Stimulated activated CD8-positive, alpha-beta memory T cell treated with anti-CD3 and anti-CD28 coated beads, Interleukin-15, amount 100 ng/mL, for 4 hours (primary cell): Measurements from ENCODE around the gene FIGNL1.

Experiments used
- DNase-seq, 2 donors: peaks; one replicate each; pipeline ENCODE4 v3.0.0-alpha.2; 2020; ENCODE audit warnings: low read depth in 2 of 2

FIGNL1 gene, protein sequence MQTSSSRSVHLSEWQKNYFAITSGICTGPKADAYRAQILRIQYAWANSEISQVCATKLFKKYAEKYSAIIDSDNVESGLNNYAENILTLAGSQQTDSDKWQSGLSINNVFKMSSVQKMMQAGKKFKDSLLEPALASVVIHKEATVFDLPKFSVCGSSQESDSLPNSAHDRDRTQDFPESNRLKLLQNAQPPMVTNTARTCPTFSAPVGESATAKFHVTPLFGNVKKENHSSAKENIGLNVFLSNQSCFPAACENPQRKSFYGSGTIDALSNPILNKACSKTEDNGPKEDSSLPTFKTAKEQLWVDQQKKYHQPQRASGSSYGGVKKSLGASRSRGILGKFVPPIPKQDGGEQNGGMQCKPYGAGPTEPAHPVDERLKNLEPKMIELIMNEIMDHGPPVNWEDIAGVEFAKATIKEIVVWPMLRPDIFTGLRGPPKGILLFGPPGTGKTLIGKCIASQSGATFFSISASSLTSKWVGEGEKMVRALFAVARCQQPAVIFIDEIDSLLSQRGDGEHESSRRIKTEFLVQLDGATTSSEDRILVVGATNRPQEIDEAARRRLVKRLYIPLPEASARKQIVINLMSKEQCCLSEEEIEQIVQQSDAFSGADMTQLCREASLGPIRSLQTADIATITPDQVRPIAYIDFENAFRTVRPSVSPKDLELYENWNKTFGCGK

DNA sequence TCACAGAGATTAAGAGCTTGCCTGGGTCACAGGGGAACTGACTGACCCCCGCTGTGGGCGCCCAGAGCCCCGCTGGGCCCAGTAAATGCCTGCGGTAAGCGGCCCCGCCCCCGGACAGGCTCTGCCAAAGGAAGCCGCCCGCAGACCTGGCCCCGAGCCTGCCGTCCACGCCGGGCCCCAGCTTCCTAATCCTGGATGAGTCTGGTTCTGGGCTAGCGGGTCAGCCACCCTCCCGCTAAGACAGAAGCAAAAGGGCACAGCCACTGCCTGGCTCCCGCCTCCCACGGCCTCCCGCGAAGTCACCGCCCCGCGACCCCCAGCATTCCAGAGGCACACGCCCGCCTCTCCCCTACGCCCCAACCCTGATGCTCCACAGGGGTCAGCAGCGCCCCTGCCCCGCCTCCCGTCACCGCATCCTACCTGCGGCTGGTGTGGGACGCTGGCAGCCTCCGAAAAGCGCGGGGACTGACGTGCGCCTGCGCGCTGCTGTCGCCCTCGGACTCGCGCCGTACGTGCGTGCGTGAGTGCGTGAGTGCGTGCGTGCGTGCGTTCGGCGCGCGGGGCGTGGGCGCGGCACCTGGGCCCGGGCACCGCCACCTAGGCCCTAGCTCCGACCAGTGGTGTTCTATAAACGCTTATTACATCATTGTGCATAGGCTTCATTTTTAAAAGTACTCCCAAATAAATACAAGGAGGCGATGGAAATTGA is at the start of gene FIGNL1:
TSS of gene FIGNL1 (minus strand) at position 470 of the 709 bp plus-strand sequence. CDS start 3,063 bp downstream, outside the sequence.
- DNase-seq: peak; percentile 66 to 77

DNA sequence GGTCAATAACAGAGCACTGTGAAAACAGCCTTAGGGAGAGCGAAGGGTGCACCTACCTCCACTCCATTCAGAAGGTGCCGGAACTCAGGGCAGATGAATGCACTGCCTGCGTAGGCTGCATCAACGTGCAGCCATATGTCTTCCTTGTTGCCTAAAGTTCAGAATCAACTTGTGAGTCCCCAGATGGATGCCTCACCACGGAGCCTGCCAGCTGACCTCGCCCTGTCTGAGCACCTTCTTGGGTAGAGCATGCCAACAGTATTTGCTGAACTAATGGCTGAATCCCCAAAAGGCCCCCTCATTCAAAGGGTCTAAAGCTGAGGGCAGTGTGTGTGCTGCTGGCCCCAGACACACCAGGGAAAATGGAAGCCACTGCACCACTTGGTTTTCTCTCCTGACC is 48.9 kb upstream of the FIGNL1 start:
- DNase-seq: no peak

DNA sequence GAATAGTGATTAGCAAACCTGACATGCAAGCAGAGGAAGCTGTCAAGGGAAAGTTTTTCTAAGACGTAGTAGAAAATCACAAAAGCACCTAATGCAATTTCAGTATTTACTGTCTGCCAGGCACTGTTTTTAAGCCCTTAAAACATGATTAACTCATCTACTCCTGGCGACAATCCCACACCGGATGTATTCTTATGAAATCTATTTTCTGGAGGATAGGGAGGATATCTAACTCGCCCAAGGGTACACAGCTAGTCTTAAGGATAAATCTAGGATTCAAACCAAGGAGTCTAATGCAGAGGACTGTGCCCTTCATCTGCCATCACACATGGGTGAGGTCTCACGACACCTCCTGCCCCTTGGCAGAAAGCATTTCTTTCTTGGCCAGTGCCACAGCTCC is 47.8 kb upstream of the FIGNL1 start:
- no peak for DNase-seq

DNA sequence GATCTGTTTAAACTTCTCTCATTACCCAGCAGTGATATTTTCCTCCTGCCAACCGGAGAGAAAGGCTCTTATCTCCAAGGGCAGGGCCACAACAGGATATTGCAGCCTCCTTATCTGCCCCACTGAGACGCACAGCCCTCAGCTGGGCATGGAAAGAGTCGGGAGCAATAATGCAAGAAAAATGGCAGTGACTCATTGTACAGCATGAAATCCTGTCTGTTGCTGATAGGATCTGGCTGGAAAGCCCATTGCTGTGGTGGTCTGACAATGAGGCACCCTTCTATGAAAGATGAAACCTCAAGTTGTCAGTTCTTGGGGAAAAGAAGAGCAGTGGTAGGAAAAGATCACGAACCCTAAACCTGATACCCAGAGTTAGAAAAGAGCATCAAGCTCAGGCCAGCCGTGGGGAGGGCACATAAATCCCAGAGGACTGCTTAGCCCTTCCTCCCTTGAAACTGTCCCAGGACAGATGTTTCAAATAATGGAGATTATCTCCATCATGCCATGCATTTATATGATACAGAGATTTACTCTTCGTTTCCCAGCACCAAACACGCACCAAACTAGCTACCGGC is 47.0 kb upstream of the FIGNL1 start:
- DNase-seq: no peak

DNA sequence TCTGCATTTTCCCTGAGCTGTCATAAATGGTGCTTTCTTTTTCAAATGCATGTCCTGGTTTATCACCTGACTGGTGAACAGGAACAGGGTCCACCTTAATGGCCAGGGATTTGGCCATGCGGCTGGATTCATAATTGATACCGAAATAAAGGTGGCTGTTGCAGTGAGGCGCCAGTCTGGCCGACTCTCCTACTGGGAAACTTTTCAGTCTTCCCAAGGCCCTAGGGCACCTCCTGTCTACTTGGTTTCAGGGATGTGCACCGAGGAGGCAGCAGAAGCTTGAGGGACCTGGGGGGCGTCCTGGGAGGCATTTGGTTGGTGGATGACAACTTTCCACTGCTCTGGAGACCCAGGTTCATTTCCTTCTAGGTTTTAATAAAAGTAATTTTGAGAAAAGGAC is 46.4 kb upstream of the FIGNL1 start:
- no peak for DNase-seq

DNA sequence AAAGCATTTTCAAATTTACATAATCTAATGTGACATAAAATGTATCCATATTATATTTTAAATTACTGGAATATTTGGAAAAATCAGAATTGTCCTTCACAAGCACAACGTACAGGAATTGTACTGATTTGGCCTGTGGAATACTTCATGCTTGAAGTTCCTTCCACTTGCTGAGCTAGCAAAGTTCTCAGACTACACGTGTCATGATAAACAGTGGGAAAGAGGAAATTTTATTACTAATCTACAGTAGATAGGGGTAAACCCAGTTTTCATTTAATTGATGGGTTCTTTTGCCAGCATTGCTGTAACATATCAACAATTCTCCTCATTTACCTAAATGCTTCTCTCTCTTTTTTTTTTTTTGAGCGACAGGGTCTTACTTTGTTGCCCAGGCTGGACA is 45.6 kb upstream of the FIGNL1 start:
- no peak for DNase-seq

DNA sequence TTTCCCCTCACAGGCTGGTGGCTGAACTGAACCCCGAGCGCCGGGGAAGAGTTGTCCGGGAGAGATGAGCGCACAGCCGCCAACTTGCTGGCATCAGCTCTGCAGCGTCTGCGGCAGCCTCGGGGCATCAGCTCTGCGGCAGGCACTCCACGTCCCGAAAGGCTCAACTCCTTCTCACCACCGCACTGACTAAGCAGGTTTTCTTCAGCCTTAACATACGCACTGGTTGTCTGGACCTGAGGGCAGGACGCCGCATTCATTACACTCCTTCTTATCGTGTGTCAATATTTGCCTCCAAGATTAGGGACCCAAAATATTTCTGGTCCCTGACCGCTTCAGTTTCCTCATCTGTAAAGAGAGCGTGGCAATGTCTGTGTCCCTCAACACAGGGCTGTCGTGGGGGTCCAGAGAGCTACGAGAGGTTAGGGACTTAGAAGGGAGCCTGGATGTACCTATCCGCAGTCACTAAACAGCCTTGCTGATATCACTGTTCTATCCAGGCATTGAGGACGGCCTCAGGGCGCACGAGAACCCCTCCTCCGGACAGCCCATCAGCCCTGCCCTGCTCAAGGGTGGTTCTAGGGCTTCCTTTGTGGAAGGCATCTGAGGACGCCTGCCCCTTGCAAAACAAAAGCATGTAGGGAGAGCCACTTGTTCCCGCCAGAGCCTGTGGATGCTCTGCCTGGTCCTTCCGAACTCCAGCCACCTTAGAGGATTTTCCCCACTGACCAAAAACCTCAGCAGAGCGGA is 42.8 kb upstream of the FIGNL1 start:
- DNase-seq: no peak

DNA sequence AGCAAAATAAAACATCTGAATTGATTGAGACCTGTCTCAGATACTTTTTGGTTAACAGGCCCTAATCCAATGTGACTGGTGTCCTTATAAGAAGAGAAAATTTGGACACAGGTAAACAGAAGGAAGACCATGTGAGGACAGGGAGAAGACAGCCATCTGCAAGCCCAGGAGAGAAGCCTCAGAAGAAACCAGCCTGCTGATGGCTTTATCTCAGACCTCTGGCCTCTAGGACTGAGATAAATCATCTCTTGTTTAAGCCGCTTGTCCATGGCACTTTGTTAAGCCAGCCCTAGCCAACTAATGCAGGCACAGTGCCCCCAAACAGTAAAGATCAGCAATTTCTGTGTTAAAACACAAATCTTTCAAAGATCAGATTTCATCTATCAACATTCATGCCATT is 41.8 kb upstream of the FIGNL1 start:
- DNase-seq: no peak

DNA sequence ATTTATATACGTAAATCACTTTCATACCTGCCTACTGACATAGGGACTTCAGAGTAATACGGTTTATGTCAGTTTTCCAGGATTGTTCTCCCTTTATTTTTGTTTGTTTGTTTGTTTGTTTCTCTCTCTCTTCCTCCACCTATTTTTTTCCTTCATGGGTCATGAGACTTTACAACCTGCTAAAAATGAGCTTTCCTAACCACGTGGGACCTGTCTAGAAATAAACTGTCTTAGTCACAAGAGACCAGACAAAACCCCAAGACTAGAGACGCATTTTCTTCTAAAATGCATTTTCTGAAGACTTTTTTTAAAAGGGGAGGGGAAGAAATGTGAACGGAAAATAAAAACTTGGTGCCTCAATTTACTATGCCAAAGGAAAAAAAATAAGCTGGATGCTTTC is 41.1 kb upstream of the FIGNL1 start:
- DNase-seq: no peak

DNA sequence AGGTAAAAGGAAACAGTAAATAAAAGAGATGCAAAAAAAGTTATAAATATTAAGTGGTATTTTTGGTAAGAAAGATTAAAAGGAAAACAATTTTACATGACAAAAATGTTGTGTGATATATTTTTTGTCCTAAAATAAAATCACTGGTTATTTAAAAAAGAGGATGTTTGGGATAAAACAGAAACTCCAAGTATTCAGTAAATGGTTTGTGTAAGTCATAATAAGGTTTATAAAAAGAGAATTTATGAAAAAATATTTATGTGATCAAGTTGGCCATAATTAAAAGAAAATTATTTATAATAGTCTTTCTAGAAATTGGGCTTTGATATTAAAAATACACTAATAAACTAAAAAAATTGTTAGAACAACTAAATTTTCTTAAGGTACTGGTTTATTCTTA is 38.2 kb upstream of the FIGNL1 start:
- DNase-seq: no peak

DNA sequence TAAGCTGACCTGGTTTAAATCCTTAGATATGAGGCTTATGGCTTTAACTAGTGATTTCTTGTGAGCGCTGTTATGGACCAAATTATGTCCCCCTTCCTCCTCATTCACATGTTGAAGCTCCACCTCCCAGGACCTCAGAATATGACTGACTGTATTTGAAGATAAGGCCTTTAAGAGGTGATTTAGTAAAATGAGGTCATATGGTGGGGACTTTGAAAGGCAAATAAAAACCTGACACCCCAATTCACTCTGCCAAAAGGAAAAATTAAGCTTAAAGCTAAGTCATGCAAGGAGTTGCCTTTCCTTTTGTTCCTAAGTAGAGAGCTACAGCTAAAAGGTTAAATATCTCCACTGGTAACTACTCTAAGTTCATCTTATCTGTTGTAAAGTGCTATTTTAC is 36.4 kb upstream of the FIGNL1 start:
- DNase-seq: no peak

DNA sequence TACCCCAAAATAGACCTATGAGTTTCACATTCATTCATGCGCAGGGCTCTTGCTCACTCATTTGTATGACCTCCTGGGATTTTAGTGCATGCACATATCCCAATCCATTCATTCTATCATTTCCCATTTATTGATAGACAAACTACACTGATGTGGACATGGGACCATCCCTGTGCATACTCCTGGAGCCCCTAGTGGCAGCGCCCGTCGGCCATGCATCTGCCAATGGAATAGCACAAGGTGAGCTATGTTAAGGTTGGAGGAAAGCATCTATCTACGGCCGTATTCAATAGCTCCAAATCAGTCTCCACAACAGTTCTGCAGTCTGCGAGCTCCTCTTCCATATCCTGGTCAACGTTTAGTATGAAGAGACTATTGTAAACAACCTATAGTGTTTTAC is 31.7 kb upstream of the FIGNL1 start:
- DNase-seq: no peak

DNA sequence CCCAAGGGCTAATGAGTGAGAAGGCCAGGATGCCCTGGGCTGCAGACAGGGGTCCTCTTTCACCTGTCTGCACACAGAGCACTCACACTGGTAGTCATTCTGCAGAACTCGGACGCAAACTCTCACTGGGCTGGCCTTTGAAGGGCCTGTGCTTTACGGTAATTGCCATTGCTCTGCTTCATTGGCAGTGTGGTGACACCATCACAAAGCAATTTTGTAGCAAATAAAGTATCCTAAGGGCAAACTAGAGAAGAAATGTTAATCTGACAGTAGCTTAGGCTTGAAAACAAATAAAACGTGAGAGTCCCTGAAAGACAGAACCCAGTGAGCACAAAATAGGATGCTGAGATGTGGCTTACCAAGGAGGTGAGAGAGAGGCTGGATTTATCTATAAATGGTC is 30.6 kb upstream of the FIGNL1 start:
- DNase-seq: no peak

DNA sequence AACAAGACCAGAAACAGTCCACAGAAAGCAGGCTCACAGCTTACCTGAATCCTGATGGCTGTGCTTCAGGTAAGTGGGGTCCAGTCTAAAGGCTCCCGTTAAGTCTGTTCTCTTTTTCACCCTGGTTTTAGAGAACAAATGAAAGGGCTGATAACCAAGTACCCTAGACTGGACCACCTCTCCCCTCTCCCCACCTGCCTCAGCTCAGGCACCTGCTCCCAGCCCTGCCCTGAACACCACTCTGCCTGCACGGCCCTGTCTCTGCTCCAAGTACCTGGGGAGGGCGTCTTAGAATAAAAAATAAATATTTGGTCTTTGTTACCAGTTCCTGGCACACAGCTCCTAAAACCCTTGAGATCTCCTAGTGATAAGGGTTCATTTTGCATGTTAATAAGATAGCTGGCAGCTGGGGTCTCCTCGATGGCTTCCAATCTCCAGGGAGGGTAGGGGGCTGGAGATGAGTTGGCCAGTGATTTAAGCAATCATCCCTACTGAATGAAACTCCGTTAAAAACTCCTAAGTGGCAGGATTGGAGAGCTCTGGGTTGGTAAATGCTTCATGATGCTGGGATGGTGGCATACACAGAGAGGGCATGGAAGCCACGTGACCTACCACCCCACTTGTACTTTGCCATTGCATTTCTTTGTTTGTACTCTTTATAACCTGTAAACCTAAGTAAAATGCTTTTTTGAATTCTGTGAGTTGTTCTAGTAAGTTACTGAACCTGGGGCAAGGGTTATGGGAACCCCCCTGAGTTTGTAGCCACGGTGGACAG is 29.8 kb upstream of the FIGNL1 start:
- DNase-seq: no peak

DNA sequence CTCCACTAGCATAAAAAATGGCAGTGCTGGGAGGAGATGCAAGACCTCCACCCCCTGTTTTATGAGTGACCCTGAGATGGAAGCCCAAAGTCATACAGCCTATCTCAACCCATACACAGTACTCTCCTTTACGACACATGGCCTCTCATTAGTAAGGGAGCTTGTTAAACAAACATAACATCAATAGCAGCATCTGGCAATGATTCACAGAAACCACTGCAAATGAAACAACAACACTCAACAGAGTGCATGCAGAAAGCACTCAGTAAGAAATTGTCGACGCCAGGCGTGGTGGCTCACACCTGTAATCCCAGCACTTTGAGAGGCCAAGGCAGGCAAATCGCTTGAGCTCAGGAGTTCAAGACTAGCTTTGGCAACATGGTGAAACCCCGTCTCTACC is 27.5 kb upstream of the FIGNL1 start:
- no peak for DNase-seq

DNA sequence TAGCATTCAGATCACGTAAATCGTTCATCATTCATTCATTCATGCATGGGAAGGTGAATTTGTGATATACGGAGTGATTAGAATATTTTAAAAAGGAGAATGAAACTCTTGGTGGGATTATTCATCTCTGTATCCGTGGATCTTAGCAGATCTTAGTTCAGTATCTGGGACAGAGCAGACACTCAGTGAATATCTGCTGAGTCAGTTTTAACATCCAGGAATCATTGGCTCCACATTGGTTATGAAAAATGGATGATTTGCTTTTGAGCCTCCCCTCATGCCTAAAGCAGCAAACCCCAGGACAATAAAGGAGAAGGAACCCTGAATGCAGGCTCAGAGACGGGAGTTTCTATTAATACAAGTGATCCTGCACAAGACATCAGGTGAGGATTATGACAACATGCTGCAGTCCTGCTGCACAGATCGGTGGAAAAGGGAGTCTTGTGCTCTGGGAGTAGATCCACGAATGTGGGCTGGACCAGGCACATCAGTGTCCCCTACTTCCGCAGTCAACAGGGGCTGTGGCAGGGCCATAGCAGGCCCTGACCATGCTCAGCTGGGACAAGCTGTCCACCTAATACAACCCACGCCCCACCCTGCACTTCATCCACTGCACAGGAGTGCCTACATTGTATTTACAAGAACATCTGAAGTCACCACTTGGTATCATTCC is 26.9 kb upstream of the FIGNL1 start:
- DNase-seq: no peak

DNA sequence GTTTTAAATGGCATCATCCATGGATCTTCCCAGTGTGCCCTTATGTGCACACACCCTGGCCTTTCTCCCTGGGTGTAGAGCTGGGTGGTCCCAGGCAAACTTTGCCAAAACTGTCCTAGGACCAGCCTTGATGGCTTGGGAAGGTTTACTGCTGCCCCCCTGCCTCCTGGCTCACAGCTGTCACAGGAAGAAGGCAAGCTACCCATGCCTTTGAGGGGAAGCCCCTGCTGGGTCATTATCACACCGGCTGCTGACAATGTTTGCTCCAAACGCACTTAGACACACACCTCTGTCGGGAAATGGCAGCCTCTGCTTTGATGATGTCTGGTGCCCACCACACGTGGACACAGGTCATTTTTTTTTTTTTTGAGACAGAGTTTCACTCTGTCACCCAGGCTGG is 25.2 kb upstream of the FIGNL1 start:
- no peak for DNase-seq

DNA sequence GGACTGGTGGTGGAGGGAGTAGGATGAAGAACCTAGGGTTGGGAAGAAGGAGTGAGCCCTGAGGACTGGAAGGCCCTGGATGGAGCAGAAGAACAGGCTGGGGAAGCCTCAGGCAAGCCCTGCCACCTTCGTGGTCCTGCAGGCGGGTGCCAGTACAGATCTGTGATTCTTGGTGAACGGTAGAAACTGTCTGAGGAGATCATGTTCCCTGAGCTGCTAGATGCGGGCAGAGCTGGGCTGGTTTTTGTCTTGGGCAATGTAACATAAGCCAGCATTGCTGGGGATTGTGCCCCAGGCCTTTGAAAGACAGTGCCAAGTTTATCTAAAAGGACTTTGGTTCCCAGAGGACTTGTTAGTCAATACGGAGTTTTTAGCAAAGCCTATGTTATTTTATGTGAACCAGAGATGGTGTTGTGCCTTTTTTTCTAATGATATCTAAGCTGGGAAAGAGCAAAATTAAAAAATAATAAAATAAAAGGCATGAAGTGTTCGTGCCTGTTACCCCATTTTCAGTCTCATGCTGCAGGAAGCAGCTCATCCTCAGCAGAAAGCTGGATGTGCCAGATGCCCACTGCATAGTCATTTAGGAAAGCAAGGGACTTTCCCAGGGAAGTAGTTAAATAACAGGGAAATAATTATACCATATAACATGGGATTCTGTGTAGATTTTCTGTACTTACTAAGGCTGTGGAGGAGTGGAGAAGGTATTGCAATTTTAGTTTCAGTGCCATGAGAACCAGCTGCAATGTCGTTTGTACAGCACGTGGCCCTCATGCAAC is 24.4 kb upstream of the FIGNL1 start:
- no peak for DNase-seq

DNA sequence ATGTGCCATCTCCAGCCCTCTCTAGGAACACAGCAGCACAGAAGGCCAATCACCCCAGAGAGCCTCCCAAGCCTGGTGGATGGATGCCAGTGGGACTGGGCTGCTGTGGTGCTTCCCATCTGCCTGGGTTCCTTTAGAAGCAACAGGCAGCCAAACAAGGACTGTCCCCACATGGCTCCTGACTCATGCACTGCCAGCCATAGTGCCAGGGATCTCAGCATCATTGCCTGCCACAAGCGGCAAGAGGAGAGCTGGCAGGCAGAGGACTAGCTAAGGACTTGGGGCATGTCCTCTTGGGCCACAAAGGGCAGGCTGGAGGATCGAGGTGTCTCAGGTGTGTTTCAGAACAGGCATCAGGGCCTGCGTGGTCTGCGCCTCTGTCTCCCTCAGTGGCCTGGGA is 23.4 kb upstream of the FIGNL1 start:
- no peak for DNase-seq

DNA sequence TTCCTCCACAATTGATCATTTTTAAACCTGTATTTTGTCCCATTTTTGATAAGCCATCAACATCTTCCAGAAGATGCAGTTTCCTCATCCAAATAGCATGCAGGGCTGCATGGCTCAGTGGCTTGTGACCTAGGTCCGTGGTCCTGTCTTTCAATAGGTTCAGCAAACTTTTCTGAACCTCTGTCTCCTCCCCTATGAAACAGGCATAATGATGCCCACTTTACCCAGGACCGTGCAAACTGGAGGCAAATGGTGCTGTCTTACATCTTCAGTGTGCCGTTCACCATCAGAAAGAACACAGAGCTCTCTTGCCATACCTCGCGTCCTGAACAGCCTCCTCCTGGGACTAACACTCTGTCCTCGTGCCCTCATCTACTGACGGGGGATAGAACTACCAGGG is 22.3 kb upstream of the FIGNL1 start:
- DNase-seq: no peak
